MV-4-11 (cell line): Measurements from ENCODE around the gene DDI2.
"Not testable (repeated sequence)": the region's sequence is repeated elsewhere in the genome, so short reads cannot be mapped to it uniquely, and the experiment has no call there.

Experiments used
- DNase-seq: peaks from one replicate; lab custom pipeline; 2025; lab: John Stamatoyannopoulos, UW

The DDI2 gene

GRCh38 chr1:15636436-15636835 lies 19.2 kb downstream of the DDI2 start:
- no peak for DNase-seq

GRCh38 chr1:15637826-15638225 lies 20.6 kb downstream of the DDI2 start:
- DNase-seq, result no peak

- no peak for DNase-seq
Measured at GRCh38 chr1:15639262-15639661, 22.0 kb downstream of the DDI2 start.

GRCh38 chr1:15639931-15640330 lies 22.7 kb downstream of the DDI2 start:
- no peak for DNase-seq

- no peak for DNase-seq
Measured at GRCh38 chr1:15640667-15641066, 23.4 kb downstream of the DDI2 start.

GRCh38 chr1:15649937-15650336 lies 32.7 kb downstream of the DDI2 start:
- DNase-seq, result no peak

- no peak for DNase-seq
Measured at GRCh38 chr1:15650433-15650832, 33.2 kb downstream of the DDI2 start.

- not testable (repeated sequence) for DNase-seq
Measured at GRCh38 chr1:15652130-15652529, 34.9 kb downstream of the DDI2 start.

- DNase-seq, result no peak
Measured at GRCh38 chr1:15654091-15654690, 36.9 kb downstream of the DDI2 start.

GRCh38 chr1:15656464-15656863 lies 39.2 kb downstream of the DDI2 start:
- DNase-seq, result peak; percentile 65

GRCh38 chr1:15657021-15657420 lies 39.8 kb downstream of the DDI2 start:
- peak; percentile 2 for DNase-seq

- DNase-seq, result no peak
Measured at GRCh38 chr1:15660151-15660550, 42.9 kb downstream of the DDI2 start.

GRCh38 chr1:15662477-15662876 lies 45.2 kb downstream of the DDI2 start:
- no peak for DNase-seq

- no peak for DNase-seq
Measured at GRCh38 chr1:15663925-15664324, 46.7 kb downstream of the DDI2 start.

- DNase-seq, result no peak
Measured at GRCh38 chr1:15667362-15667761, 50.1 kb downstream of the DDI2 start.

- DNase-seq, result no peak
Measured at GRCh38 chr1:15668089-15668754, 51.0 kb downstream of the DDI2 start.

GRCh38 chr1:15669074-15669473 lies 51.8 kb downstream of the DDI2 start:
- DNase-seq, result no peak

GRCh38 chr1:15669864-15670263 lies 52.6 kb downstream of the DDI2 start:
- no peak for DNase-seq

GRCh38 chr1:15671430-15671829 lies 54.2 kb downstream of the DDI2 start:
- no peak for DNase-seq

GRCh38 chr1:15674386-15675159 lies 57.3 kb downstream of the DDI2 start:
- peak; percentile 62 for DNase-seq

GRCh38 chr1:15676010-15676409 lies 58.8 kb downstream of the DDI2 start:
- no peak for DNase-seq

GRCh38 chr1:15676688-15677661 lies 59.7 kb downstream of the DDI2 start:
- DNase-seq, result no peak
